SK-N-MC (cell line): ENCODE measurements around the gene LOC128125822.

ENCODE experiments used
- EZH2 ChIP-seq: fragments of 200-600 bp; sonication (generic); IDR thresholded peaks from one replicate; pipeline ENCODE4 v1.6.1; 2017; ENCODE audit warnings: antibody characterized with exemption
- FOXP2 ChIP-seq: optimal IDR thresholded peaks from 2 replicates; pipeline ENCODE3; 2011; ENCODE audit warnings: mild to moderate bottlenecking, moderate library complexity; ENCODE audit not compliant: insufficient read depth; ENCODE audit errors: extremely low read length, control extremely low read depth
- POLR2AphosphoS5 ChIP-seq: IDR thresholded peaks from 2 replicates; pipeline ENCODE4 v1.6.1; 2012; ENCODE audit warnings: mild to moderate bottlenecking, low read depth, low read length, borderline replicate concordance

DNA sequence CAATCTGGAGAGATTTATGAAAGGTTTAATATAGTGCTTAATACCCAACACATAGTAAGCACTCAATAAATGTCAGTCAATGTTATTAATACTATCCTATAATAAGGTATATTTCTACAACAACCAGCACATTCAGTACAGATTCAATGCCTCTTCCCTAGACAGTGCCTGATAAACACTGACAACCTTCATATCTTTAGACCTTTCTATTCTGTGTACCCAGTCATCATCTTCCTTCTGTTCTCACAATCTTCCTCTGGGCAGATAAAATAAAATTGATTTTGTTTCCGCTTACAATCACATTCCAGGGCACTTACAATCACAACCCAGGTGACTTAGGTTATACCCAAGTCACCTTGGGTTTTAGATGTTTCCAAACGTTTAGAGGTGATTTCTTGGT lies 11.0 kb upstream of the LOC128125822 start:
- TF ChIP-seq POLR2AphosphoS5 (no peak), EZH2 (no peak), FOXP2 (no peak)
